ENCODE measurements around the gene KCNH3.

GRCh38 chr12:49554266-49554665, 15.4 kb downstream of the KCNH3 start:
- TF ChIP-seq CHD7 (IDR thresholded peaks at IDR 0.05; ENCODE audit: insufficient replicate concordance, low read length) (no peak), POLR2AphosphoS5 (IDR thresholded peaks at IDR 0.05; ENCODE audit: low read depth, low read length) (no peak), EP300 (IDR thresholded peaks at IDR 0.05; ENCODE audit: borderline replicate concordance in 1 of 2, low read depth in 2 of 2, low read length in 2 of 2) (no peak), CTCF (IDR thresholded peaks at IDR 0.05; ENCODE audit: control extremely low read depth in 1 of 3, insufficient read depth in 1 of 3, low read depth in 1 of 3, low read length in 3 of 3) (no peak), ATF3 (IDR thresholded peaks at IDR 0.05; ENCODE audit: insufficient read depth, low read depth, low read length) (no peak), CEBPB (IDR thresholded peaks at IDR 0.05; ENCODE audit: low read depth, low read length) (no peak), RFX5 (IDR thresholded peaks at IDR 0.05; ENCODE audit: borderline replicate concordance, low read depth, low read length) (no peak), POLR2A (IDR thresholded peaks at IDR 0.05; ENCODE audit: control extremely low read depth in 1 of 2, low read depth in 2 of 2, low read length in 2 of 2) (no peak), RAD21 (IDR thresholded peaks at IDR 0.05 in 1 of 2, conservative IDR thresholded peaks at IDR 0.05 in 1 of 2; ENCODE audit: low read depth in 2 of 2, low read length in 2 of 2) (no peak), JUND (IDR thresholded peaks at IDR 0.05; ENCODE audit: low read length) (no peak), BRCA1 (IDR thresholded peaks at IDR 0.05; ENCODE audit: low read depth, low read length) (no peak), SP2 (IDR thresholded peaks at IDR 0.05; ENCODE audit: low read length) (no peak), SP1 (IDR thresholded peaks at IDR 0.05; ENCODE audit: low read depth, low read length) (no peak), CHD2 (IDR thresholded peaks at IDR 0.05; ENCODE audit: low read length) (no peak)

All from H1 (cell line).